ENCODE data around the gene VPREB3.

- TF ChIP-seq CTCF (conservative IDR thresholded peaks at IDR 0.05 in 1 of 2, IDR thresholded peaks at IDR 0.05 in 1 of 2; ENCODE audit: low read depth in 1 of 2, low read length in 2 of 2) (no peak), EZH2 (IDR thresholded peaks at IDR 0.05; ENCODE audit: low read length, missing control alignments) (no peak)
These were observed 13.1 kb upstream of the VPREB3 start for GRCh38 chr22:23767303-23767672.
